Heart right ventricle (tissue), 16 donors: Measurements from ENCODE around the gene VAMP7. TPM values are rescaled to one million over a fixed set of nuclear protein-coding genes. Genes with fewer than 3 reads are reported as not detected.
"Not testable (repeated sequence)": the region's sequence is repeated elsewhere in the genome, so short reads cannot be mapped to it uniquely, and the experiment has no call there.

Experiments
- ATAC-seq, 8 donors: fragments of 200-7000 bp; cut with Tn5 transposase; one replicate each; pipeline ENCODE4 v1.9.1; 2020; ENCODE audit warnings: mild to moderate bottlenecking in 8 of 8, moderate library complexity in 8 of 8, moderate number of reproducible peaks in 1 of 8
- DNase-seq, 2 donors: peaks; one replicate each; pipeline ENCODE4 v3.0.0-alpha.2; 2020
- H3K27ac ChIP-seq, 10 donors: fragments of 200-600 bp; sonication (generic) in 2 of 10; one replicate each; pipeline versions ENCODE4 v1.5.0 to v1.8.0; 2020 to 2022; ENCODE audit warnings: mild to moderate bottlenecking in 3 of 10
- H3K27me3 ChIP-seq, 7 donors: fragments of 200-600 bp; one replicate each; pipeline ENCODE4 v1.8.0; 2021 to 2022; ENCODE audit warnings: mild to moderate bottlenecking in 2 of 7
- H3K36me3 ChIP-seq, 9 donors: fragments of 200-600 bp; sonication (generic) in 1 of 9; one replicate each; pipeline versions ENCODE4 v1.5.0 to v1.8.0; 2020 to 2022; ENCODE audit warnings: mild to moderate bottlenecking in 2 of 9
- H3K4me1 ChIP-seq, 9 donors: fragments of 200-600 bp; sonication (generic) in 1 of 9; one replicate each; pipeline versions ENCODE4 v1.5.0 to v1.8.0; 2020 to 2022; ENCODE audit warnings: mild to moderate bottlenecking in 4 of 9
- H3K4me3 ChIP-seq, 10 donors: fragments of 200-600 bp; sonication (generic) in 2 of 10; one replicate each; pipeline versions ENCODE4 v1.5.0 to v1.8.0; 2020 to 2022; ENCODE audit warnings: mild to moderate bottlenecking in 7 of 10, moderate library complexity in 2 of 10
- H3K9me3 ChIP-seq, 11 donors: fragments of 200-600 bp in 10 of 11; sonication (generic) in 2 of 11; one replicate each; pipeline versions ENCODE4 v1.5.0 to v1.8.0; 2013 to 2022; ENCODE audit warnings: mild to moderate bottlenecking in 2 of 11, control low read depth in 1 of 11, moderate library complexity in 1 of 11
- whole genome bisulfite sequencing, 2 donors: extraction: QIAGEN DNeasy Blood & Tissue Kit; methylation state at CpG; one replicate each; pipeline ENCODE4 v1.1.7; 2013; ENCODE audit warnings: inconsistent platforms in 1 of 2; 5-methylcytosine and 5-hydroxymethylcytosine counted together
- intact Hi-C, 10 donors: fragments of 100-400 bp; cut with DNase I; formaldehyde crosslinking; loops; one replicate each; pipeline versions ENCODE4 v1.11.1 to v1.14.2; 2022
- long read RNA-seq, 3 donors: library from polyadenylated mRNA; unstranded; transcript quantifications; one replicate each; pipeline ENCODE4 v2.0.0, GENCODE V29; 2020 to 2021
- polyA plus RNA-seq, 2 donors: library from polyadenylated mRNA; stranded (reverse); fragments of 200-250 nt; gene quantifications; one replicate each; pipeline ENCODE4 v1.2.3, GENCODE V29; 2013
- total RNA-seq, 10 donors: library from RNA; stranded (reverse); fragmentation: NEBNext Ultra II Directional in 3 of 10; extraction: Animal tissue kit (Norgen Biotek cat#: 25700) in 3 of 10; gene quantifications; one replicate each; pipeline versions ENCODE4 v1.2.1 to v1.2.4, GENCODE V29; 2021 to 2023
- TF ChIP-seq, protein P1 (sequence below), 9 donors: fragments of 200-600 bp; sonication (generic) in 2 of 9; IDR thresholded peaks; one replicate each; pipeline versions ENCODE4 v1.5.0 to v1.8.0; 2021 to 2022; ENCODE audit warnings: antibody characterized with exemption in 9 of 9, mild to moderate bottlenecking in 5 of 9, moderate library complexity in 1 of 9
- donor health status: Arrhythmogenic right ventricular cardiomyopathy.
- donor health status: ischemic (EF 13 %, LVEDD 7.1; RV severe dilation, severe dysfunction).
- donor health status: healthy with polysubstance abuse.
- donor health status: DM: no; HTN: yes; CAD: no.
- donor health status: DM: no; HTN: no; CAD: no.
- donor health status: ischemic (EF 25% LVEDD 6.9; RV normal size, moderate dysfunction).
- donor health status: ischemic (EF 25% LVEDD 5.7; RV mildly dilated, moderate dysfunction).
- donor health status: healthy.
- donor health status: DM: yes; HTN: yes; CAD: no.
- donor health status: Ischemic cardiomyopathy.
- donor health status: ischemic (EF 35%, LVEDD 5.7; RV mildly dilated, moderate dysfunction).
- donor health status: nonischemic (EF 11% LVEDD 7.7; RV severe dilation, severe dysfunction).
- donor health status: DM: yes; HTN: yes; CAD: no.
- donor health status: PGD.
- donor health status: ischemic (EF 29% LVEDD 5.4; RV normal size, mild dysfunction).
- donor health status: nonischemic (EF 23%, LVEDD 6.1; RV moderate dilation, normal function).

VAMP7 gene, protein sequence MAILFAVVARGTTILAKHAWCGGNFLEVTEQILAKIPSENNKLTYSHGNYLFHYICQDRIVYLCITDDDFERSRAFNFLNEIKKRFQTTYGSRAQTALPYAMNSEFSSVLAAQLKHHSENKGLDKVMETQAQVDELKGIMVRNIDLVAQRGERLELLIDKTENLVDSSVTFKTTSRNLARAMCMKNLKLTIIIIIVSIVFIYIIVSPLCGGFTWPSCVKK
- total RNA-seq (10 to 100 TPM; 15.1 to 29.2 (median 21.1) TPM), polyA plus RNA-seq (10 to 100 TPM in 1 of 2 donors, 1 to 10 TPM in 1; 9.4 to 24.9 TPM)
- long read RNA-seq, donor 1, transcript VAMP7-206 (7 exons, 696 nt): minor isoform, 5 of 42 reads
- long read RNA-seq, donor 1, transcript VAMP7-202 (8 exons, 2,646 nt): major isoform, 32 of 42 reads
- long read RNA-seq, donor 1, partial matches to known transcripts: 0 of 42 reads
- long read RNA-seq, donor 1, other reads (novel, unspliced or antisense): 3 of 42 reads
- long read RNA-seq, donor 2, transcript VAMP7-206 (7 exons, 696 nt): minor isoform, 5 of 63 reads
- long read RNA-seq, donor 2, transcript VAMP7-202 (8 exons, 2,646 nt): major isoform, 44 of 63 reads
- long read RNA-seq, donor 2, partial matches to known transcripts: 2 of 63 reads
- long read RNA-seq, donor 2, other reads (novel, unspliced or antisense): 7 of 63 reads
- long read RNA-seq, donor 3, transcript VAMP7-203 (7 exons, 658 nt): minor isoform, 9 of 135 reads
- long read RNA-seq, donor 3, transcript VAMP7-202 (8 exons, 2,646 nt): major isoform, 104 of 135 reads
- long read RNA-seq, donor 3, partial matches to known transcripts: 7 of 135 reads
- long read RNA-seq, donor 3, other reads (novel, unspliced or antisense): 10 of 135 reads

DNA sequence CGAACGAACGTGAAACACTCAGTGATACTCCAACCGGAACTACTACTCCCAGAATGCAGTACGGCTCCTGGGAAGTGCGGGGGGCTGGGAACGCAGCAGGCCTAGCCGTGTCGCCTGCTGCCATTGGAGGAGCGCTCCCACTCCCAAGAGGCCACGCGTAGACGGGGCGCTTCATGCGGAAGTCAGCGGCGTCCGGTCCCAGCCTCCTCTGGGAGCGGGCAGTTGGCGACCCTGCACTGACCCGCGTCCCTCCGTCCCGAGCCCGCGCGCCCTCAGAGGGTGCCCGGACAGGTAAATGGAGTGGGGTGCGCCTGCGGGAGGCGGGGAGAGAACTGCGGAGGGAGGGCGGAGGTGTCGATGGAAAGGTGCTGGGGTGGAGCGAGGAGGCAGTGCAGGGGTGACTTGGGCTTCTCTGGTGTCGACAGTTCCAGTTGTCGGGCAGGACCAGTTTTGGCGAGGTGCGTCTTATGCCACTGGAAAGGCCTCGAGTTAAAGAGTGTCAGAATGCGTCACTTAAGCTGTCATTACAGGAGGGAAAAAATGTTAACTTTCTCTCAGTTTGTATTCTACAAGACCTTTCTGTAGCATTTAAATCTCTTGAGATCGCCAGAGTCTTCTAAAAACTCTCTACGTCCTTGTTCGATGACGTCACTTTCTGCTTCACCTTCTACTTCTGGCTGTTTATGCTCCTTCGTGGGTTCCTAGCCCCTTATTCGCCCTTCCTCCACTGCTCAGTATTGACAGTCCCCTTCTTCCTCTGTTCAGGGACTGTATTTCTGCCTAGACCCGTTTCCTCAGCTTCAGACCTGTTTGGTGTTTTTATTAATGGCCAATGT lies at the start of gene VAMP7:
Gene VAMP7 (plus strand): TSS at position 188 of the 836 bp plus-strand sequence. CDS start 8,122 bp downstream, outside the sequence.
- peak; percentile 99 to 100 (median 100) for ATAC-seq
- Histone ChIP-seq H3K27ac (peak within 1 kb of the TSS in 9 of 10 donors; percentile 40 to 91 (median 83)), H3K4me1 (peaks cover 0 to 10% (median 5%) of the 10 kb centered on the region in 9 donors), H3K36me3 (no peaks in the 10 kb centered on the region), H3K27me3 (peaks cover 0 to 3% (median 0%) of the 10 kb centered on the region in 7 donors), H3K9me3 (no peaks in the 10 kb centered on the region), H3K4me3 (peak within 1 kb of the TSS; percentile 31 to 90 (median 71))
- intact Hi-C loops: no loop called here
- DNase-seq: peak; percentile 84 to 89
- TF ChIP-seq, protein P1, sequence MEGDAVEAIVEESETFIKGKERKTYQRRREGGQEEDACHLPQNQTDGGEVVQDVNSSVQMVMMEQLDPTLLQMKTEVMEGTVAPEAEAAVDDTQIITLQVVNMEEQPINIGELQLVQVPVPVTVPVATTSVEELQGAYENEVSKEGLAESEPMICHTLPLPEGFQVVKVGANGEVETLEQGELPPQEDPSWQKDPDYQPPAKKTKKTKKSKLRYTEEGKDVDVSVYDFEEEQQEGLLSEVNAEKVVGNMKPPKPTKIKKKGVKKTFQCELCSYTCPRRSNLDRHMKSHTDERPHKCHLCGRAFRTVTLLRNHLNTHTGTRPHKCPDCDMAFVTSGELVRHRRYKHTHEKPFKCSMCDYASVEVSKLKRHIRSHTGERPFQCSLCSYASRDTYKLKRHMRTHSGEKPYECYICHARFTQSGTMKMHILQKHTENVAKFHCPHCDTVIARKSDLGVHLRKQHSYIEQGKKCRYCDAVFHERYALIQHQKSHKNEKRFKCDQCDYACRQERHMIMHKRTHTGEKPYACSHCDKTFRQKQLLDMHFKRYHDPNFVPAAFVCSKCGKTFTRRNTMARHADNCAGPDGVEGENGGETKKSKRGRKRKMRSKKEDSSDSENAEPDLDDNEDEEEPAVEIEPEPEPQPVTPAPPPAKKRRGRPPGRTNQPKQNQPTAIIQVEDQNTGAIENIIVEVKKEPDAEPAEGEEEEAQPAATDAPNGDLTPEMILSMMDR (IDR thresholded peaks at IDR 0.05): no peak
- WGBS, 2 donors: 23 to 30% methylated on average over 48 of the region's 48 CpGs

DNA sequence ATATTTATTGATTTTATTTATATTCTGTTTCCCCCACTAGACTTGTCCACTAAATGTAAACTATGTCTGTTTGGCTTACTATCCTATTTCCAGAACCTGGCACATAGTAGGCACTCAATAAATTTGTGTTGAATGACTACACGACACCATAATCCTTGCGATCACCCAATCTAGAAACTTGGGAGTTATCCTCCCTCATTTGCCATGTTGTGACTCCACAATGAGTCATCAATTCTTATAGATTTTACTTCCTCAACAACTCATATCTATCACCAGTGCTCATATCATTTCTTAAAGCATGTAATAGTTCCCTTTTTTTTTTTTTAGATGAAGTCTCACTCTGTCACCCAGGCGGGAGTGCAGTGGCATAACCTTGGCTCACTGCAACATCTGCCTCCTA lies 39.9 kb upstream of the VAMP7 start:
- WGBS, 2 donors: 72 to 79% methylated on average over 3 of the region's 3 CpGs
- Histone ChIP-seq H3K4me1 (no peaks in the 10 kb centered on the region), H3K27me3 (no peaks in the 10 kb centered on the region), H3K4me3 (no peak overlapping the region), H3K36me3 (no peaks in the 10 kb centered on the region), H3K27ac (no peak overlapping the region), H3K9me3 (peaks cover 0 to 21% (median 0%) of the 10 kb centered on the region in 11 donors)
- intact Hi-C loops: loop anchor here in 1 of 10 donors (10.0 kb wide), 1 partner anchor 56 kb away; no protein-coding TSS in a partner anchor
- TF ChIP-seq, protein P1 (IDR thresholded peaks at IDR 0.05): no peak
- no peak for DNase-seq
- no peak for ATAC-seq

DNA sequence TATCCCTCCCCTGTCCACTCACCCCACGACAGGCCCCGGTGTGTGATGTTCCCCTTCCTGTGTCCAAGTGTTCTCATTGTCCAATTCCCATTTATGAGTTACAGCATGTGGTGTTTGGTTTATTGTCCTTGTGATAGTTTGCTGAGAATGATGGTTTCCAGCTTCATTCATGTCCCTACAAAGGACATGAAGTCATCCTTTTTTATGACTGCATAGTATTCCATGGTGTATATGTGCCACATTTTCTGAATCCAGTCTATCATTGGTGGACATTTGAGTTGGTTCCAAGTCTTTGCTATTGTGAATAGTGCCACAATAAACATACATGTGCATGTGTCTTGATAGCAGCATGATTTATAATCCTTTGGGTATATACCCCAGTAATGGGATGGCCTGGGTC lies 29.4 kb upstream of the VAMP7 start:
- DNase-seq, H3K27me3 ChIP-seq, H3K4me3 ChIP-seq, ATAC-seq, intact Hi-C loops, H3K9me3 ChIP-seq, H3K27ac ChIP-seq, H3K36me3 ChIP-seq, H3K4me1 ChIP-seq: not testable (repeated sequence)
- WGBS, 2 donors: 88 to 89% methylated on average over 2 of the region's 2 CpGs

DNA sequence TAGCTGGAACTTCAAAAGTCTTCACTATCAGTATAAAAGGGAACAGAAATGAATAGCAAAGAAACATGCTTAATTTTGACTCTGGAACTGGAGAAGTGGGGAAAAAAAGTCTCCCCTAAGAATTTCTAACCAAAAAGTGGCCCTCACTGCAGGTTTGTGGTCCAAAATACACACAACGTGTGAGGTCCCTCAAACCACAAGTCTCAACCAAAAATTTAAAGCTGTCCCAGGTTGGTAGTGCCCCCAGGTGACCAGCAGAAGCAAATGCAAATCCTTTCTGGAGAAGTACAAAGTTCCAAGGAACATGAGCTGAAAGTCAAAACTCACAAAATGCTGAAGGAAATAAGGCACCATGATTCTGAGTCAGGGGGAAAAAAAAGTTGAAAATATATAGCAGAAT lies 23.6 kb upstream of the VAMP7 start:
- H3K9me3 ChIP-seq: no peaks in the 10 kb centered on the region
- no peak for DNase-seq
- H3K27ac ChIP-seq: no peak overlapping the region
- 4 to 5% methylated on average over 1 of the region's 1 CpG for WGBS, 2 donors
- intact Hi-C loops: no loop called here
- TF ChIP-seq, protein P1 (IDR thresholded peaks at IDR 0.05): peak in 3 of 9 donors; percentile 13 to 21 (median 17)
- peaks cover 0 to 12% (median 0%) of the 10 kb centered on the region in 7 donors for H3K27me3 ChIP-seq
- H3K4me3 ChIP-seq: no peak overlapping the region
- no peaks in the 10 kb centered on the region for H3K4me1 ChIP-seq
- H3K36me3 ChIP-seq: no peaks in the 10 kb centered on the region
- no peak for ATAC-seq
